Naive B cell (primary cell): ENCODE measurements around the gene TRMT44. TPM values are rescaled to one million over a fixed set of nuclear protein-coding genes. Genes with fewer than 3 reads are reported as not detected.
A peak's percentile ranks its signal among the peaks of the same experiment; 100 is the strongest.

Experiments used
- ATAC-seq, 2 donors: fragments of 150-1000 bp; cut with Tn5 transposase; 2 replicates each; pipeline ENCODE4 v1.10.0; 2021; ENCODE audit warnings: low read depth in 2 of 2, mild to moderate bottlenecking in 2 of 2, moderate library complexity in 2 of 2
- DNase-seq: peaks from one replicate; pipeline ENCODE4 v3.0.0; 2022
- H3K27ac Mint-ChIP-seq, 6 donors: one replicate each; pipeline ENCODE4 v1.8.0; 2020 to 2022; ENCODE audit warnings: mild to moderate bottlenecking in 6 of 6, mixed read lengths in 6 of 6, moderate library complexity in 5 of 6, inconsistent platforms in 2 of 6
- H3K27me3 Mint-ChIP-seq, 3 donors: one replicate each; pipeline ENCODE4 v1.8.0; 2021 to 2022; ENCODE audit warnings: mixed read lengths in 3 of 3, mild to moderate bottlenecking in 1 of 3
- H3K36me3 Mint-ChIP-seq, 2 donors: one replicate each; pipeline ENCODE4 v1.8.0; 2020 to 2022; ENCODE audit warnings: mixed read lengths in 2 of 2, inconsistent platforms in 1 of 2, mild to moderate bottlenecking in 1 of 2
- H3K4me1 Mint-ChIP-seq, 3 donors: one replicate each; pipeline ENCODE4 v1.8.0; 2020 to 2022; ENCODE audit warnings: mixed read lengths in 3 of 3, inconsistent platforms in 1 of 3, mild to moderate bottlenecking in 1 of 3, moderate library complexity in 1 of 3
- H3K4me3 Mint-ChIP-seq, 8 donors: one replicate each; pipeline ENCODE4 v1.8.0; 2020 to 2022; ENCODE audit warnings: mild to moderate bottlenecking in 8 of 8, mixed read lengths in 8 of 8, moderate library complexity in 8 of 8, inconsistent platforms in 2 of 8
- H3K9me3 Mint-ChIP-seq, 7 donors: one replicate each; pipeline ENCODE4 v1.8.0; 2020 to 2022; ENCODE audit warnings: mixed read lengths in 7 of 7, mild to moderate bottlenecking in 5 of 7, inconsistent platforms in 2 of 7, moderate library complexity in 1 of 7
- polyA plus RNA-seq, 6 donors: library from polyadenylated mRNA; unstranded; fragments of 300-500 nt; fragmentation: Illumina TruSeq; gene quantifications; one replicate each; pipeline ENCODE4 v1.2.3, GENCODE V29; 2021; ENCODE audit warnings: low read depth in 6 of 6

Gene TRMT44
- 10 to 100 TPM in 4 of 6 donors, 1 to 10 TPM in 2; 3.0 to 17.0 (median 13.2) TPM for polyA plus RNA-seq

DNA sequence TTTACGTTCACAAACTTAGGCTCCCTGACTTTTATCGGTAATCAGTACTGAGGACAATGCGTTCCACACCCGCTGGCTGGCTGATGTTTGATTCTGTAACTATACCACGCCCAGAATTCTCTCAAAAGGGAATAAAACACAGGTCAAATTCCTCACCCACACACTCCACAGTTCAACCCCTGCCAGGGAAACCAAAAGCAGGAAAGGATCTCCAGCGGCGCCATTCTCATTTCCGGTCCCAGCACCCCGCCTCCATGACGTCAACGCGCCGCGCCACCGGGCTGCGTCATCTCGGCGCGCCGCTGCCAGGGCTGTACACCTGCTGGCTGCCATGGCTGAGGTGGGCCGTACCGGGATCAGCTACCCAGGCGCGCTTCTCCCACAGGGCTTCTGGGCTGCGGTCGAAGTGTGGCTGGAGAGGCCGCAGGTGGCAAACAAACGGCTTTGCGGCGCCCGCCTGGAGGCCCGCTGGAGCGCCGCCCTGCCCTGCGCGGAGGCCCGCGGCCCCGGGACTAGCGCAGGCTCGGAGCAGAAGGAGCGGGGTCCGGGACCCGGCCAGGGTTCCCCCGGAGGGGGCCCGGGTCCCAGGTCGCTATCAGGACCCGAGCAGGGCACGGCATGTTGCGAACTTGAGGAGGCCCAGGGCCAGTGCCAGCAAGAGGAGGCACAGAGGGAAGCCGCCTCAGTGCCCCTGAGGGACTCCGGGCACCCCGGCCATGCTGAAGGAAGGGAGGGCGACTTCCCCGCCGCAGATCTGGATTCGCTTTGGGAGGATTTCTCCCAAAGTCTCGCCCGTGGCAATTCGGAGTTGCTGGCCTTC lies at the start of gene TRMT44, which contains the start of gene ACOX3:
Gene TRMT44 (plus strand): TSS at position 286 of the 820 bp plus-strand sequence. CDS start 46 bp downstream, at position 332.
Gene ACOX3 (minus strand): TSS at position 232 of the 820 bp plus-strand sequence. CDS start 24,202 bp downstream, outside the sequence.
- Mint-ChIP-seq H3K27ac (peak within 1 kb of the TSS; percentile 99 to 100 (median 99)), H3K36me3 (peaks cover 0 to 5% of the 10 kb centered on the region in 2 donors), H3K4me3 (peak within 1 kb of the TSS; percentile 93 to 100 (median 99)), H3K4me1 (peaks cover 58 to 78% (median 60%) of the 10 kb centered on the region in 3 donors), H3K27me3 (no peaks in the 10 kb centered on the region), H3K9me3 (peaks cover 0 to 1% (median 0%) of the 10 kb centered on the region in 7 donors)
- peak; percentile 89 to 93 for ATAC-seq
- DNase-seq = peak; percentile 97

GRCh38 chr4:8391071-8391470 lies 49.5 kb upstream of the TRMT44 start:
- Mint-ChIP-seq H3K4me3 (no peak overlapping the region), H3K27me3 (no peaks in the 10 kb centered on the region), H3K27ac (peak overlapping the region in 1 of 6 donors; percentile 3), H3K9me3 (peaks cover 0 to 1% (median 0%) of the 10 kb centered on the region in 7 donors), H3K36me3 (peaks cover 8 to 18% of the 10 kb centered on the region in 2 donors), H3K4me1 (no peaks in the 10 kb centered on the region)
- ATAC-seq (no peak), DNase-seq (no peak)

GRCh38 chr4:8391972-8392371 lies 48.6 kb upstream of the TRMT44 start:
- no peaks in the 10 kb centered on the region for H3K27me3 Mint-ChIP-seq
- ATAC-seq = no peak
- DNase-seq = no peak
- no peaks in the 10 kb centered on the region for H3K4me1 Mint-ChIP-seq
- no peak overlapping the region for H3K4me3 Mint-ChIP-seq
- H3K9me3 Mint-ChIP-seq = peaks cover 0 to 1% (median 0%) of the 10 kb centered on the region in 7 donors
- peaks cover 8 to 18% of the 10 kb centered on the region in 2 donors for H3K36me3 Mint-ChIP-seq
- no peak overlapping the region for H3K27ac Mint-ChIP-seq

DNA sequence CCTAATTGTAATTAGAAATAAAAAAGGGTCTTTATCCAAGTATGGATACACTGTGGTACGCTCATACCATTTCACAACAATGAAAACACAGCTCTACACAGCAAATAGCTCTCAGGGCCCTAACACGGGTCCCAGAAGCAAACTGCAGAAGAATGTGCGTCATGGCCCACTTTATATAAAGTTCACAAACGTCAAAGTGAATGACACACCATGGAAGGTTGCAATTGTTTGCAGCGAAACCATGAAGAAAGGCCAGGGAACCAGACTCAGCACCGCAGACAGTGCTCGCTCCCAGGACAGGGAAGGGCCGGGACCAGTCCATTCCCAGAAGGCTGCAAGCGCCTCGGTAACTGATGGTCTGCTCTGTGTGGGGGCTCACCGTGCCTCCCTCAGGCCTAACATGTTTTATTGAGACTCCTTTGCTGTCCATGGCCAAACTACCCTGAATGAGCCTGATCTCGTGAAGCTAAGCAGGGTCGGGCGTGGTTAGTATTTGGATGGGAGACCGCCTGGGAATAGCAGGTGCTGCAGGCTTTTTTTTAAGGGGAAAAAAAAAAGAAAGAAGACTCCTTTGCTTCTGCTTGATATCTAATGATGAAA lies 47.9 kb upstream of the TRMT44 start:
- Mint-ChIP-seq H3K4me1 (no peaks in the 10 kb centered on the region), H3K9me3 (peaks cover 0 to 1% (median 0%) of the 10 kb centered on the region in 7 donors), H3K36me3 (peaks cover 8 to 18% of the 10 kb centered on the region in 2 donors), H3K4me3 (no peak overlapping the region), H3K27ac (peak overlapping the region in 1 of 6 donors; percentile 44), H3K27me3 (no peaks in the 10 kb centered on the region)
- no peak for DNase-seq
- ATAC-seq = no peak

- H3K9me3 Mint-ChIP-seq = peaks cover 0 to 1% (median 0%) of the 10 kb centered on the region in 7 donors
- H3K36me3 Mint-ChIP-seq = peaks cover 8 to 18% of the 10 kb centered on the region in 2 donors
- no peak for DNase-seq
- H3K27me3 Mint-ChIP-seq = no peaks in the 10 kb centered on the region
- ATAC-seq = no peak
- no peak overlapping the region for H3K27ac Mint-ChIP-seq
- no peak overlapping the region for H3K4me3 Mint-ChIP-seq
- peaks cover under 1 to 4% (median 3%) of the 10 kb centered on the region in 3 donors for H3K4me1 Mint-ChIP-seq
These were observed 47.0 kb upstream of the TRMT44 start for GRCh38 chr4:8393593-8394038.

- no peak overlapping the region for H3K27ac Mint-ChIP-seq
- no peak overlapping the region for H3K4me3 Mint-ChIP-seq
- no peak for DNase-seq
- H3K36me3 Mint-ChIP-seq = peaks cover 8 to 18% of the 10 kb centered on the region in 2 donors
- ATAC-seq = no peak
- H3K27me3 Mint-ChIP-seq = no peaks in the 10 kb centered on the region
- H3K4me1 Mint-ChIP-seq = peaks cover 3 to 7% (median 3%) of the 10 kb centered on the region in 3 donors
- H3K9me3 Mint-ChIP-seq = peaks cover 0 to 1% (median 0%) of the 10 kb centered on the region in 7 donors
These were observed 46.5 kb upstream of the TRMT44 start for GRCh38 chr4:8394061-8394519.

DNA sequence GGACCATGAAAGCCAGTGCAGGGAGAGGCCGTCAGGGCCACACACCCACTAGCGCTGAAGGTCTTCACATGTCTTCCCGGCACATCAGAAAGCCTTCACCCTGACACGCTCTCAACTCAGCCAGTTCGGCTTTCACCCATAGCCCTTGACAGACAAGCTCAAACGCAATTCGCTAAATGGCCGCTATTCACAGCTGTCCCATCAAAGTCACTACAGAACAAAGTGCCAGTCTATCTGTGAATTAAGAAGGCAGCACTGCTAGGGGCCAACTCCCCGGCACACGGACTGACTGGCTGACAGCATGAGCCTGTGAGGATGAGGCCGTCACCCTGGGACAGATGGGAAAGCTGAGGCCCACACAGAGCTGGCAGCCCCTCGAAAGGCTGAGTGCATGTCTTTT lies 45.8 kb upstream of the TRMT44 start:
- Mint-ChIP-seq H3K9me3 (peaks cover 0 to 1% (median 0%) of the 10 kb centered on the region in 7 donors), H3K36me3 (peaks cover 8 to 18% of the 10 kb centered on the region in 2 donors), H3K4me1 (peaks cover 3 to 7% (median 3%) of the 10 kb centered on the region in 3 donors), H3K4me3 (no peak overlapping the region), H3K27ac (peak overlapping the region in 1 of 6 donors; percentile 69), H3K27me3 (no peaks in the 10 kb centered on the region)
- ATAC-seq = no peak
- DNase-seq = no peak

- Mint-ChIP-seq H3K27ac (no peak overlapping the region), H3K4me1 (peaks cover 3 to 7% (median 3%) of the 10 kb centered on the region in 3 donors), H3K9me3 (peaks cover 0 to 1% (median 0%) of the 10 kb centered on the region in 7 donors), H3K4me3 (no peak overlapping the region), H3K27me3 (no peaks in the 10 kb centered on the region), H3K36me3 (peaks cover 8 to 15% of the 10 kb centered on the region in 2 donors)
- no peak for DNase-seq
- ATAC-seq = no peak
These were observed 44.9 kb upstream of the TRMT44 start for GRCh38 chr4:8395504-8396296.

DNA sequence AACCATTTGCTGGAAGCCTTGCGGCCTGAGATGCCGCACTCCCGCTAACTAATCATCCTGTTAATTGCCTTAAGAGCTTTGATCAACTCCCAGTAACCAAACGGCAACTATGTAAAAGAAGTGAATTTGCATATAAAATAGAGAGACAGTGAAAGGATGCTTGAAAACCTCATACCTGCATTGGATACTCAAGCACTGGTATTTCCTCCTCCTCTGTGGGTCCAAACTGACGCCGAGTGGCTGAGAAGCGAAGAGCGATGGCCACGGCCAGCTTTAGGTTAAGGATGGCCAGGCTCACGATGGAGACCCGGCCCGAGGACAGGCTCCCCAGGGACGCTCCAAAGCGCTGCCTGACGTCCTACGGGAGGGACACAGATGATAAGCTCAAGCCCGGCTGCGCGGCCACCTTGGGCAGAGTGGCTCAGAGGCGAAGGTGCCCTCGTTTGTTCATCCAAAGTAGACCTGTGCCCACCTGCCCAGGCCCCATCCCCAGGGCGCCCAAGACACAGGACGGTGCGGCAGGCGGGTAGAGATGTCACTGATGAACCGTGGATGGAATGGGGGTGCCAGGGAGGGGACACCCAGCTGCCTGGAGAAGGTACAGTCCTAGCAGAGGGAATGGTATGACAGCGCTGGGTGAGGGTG lies 43.7 kb upstream of the TRMT44 start:
- DNase-seq (no peak), ATAC-seq (no peak)
- Mint-ChIP-seq H3K4me1 (peaks cover 3 to 7% (median 3%) of the 10 kb centered on the region in 3 donors), H3K27ac (no peak overlapping the region), H3K4me3 (no peak overlapping the region), H3K9me3 (no peaks in the 10 kb centered on the region), H3K27me3 (no peaks in the 10 kb centered on the region), H3K36me3 (peaks cover 7 to 8% of the 10 kb centered on the region in 2 donors)

- peak overlapping the region in 1 of 6 donors; percentile 34 for H3K27ac Mint-ChIP-seq
- DNase-seq = no peak
- peaks cover 4 to 7% of the 10 kb centered on the region in 2 donors for H3K36me3 Mint-ChIP-seq
- peaks cover 3 to 7% (median 5%) of the 10 kb centered on the region in 3 donors for H3K4me1 Mint-ChIP-seq
- H3K9me3 Mint-ChIP-seq = no peaks in the 10 kb centered on the region
- ATAC-seq = no peak
- no peak overlapping the region for H3K4me3 Mint-ChIP-seq
- H3K27me3 Mint-ChIP-seq = no peaks in the 10 kb centered on the region
These were observed 42.2 kb upstream of the TRMT44 start for GRCh38 chr4:8398347-8398746.

DNA sequence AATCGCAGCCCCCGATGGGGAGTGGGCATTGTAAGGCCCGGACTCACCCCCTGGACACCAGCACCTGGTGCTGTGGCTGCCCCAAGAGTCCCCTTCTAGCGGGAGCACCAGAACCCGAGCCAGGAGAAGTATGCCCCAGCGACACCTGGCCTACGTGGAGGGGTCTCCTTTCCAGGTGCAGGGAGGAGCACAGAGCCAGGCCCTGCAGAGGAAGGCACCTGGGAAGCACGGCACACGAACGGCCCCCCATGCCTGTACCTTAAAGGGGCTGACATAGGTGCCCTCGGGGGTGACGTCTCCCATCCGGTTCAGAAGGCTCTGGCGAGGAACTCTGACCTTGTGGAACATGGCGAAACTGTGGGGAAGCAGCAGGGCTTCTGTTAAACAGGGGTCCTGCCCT lies 41.3 kb upstream of the TRMT44 start:
- Mint-ChIP-seq H3K4me3 (no peak overlapping the region), H3K27me3 (no peaks in the 10 kb centered on the region), H3K9me3 (no peaks in the 10 kb centered on the region), H3K36me3 (peaks cover 0 to 7% of the 10 kb centered on the region in 2 donors), H3K27ac (no peak overlapping the region), H3K4me1 (peaks cover 3 to 9% (median 7%) of the 10 kb centered on the region in 3 donors)
- no peak for ATAC-seq
- no peak for DNase-seq

DNA sequence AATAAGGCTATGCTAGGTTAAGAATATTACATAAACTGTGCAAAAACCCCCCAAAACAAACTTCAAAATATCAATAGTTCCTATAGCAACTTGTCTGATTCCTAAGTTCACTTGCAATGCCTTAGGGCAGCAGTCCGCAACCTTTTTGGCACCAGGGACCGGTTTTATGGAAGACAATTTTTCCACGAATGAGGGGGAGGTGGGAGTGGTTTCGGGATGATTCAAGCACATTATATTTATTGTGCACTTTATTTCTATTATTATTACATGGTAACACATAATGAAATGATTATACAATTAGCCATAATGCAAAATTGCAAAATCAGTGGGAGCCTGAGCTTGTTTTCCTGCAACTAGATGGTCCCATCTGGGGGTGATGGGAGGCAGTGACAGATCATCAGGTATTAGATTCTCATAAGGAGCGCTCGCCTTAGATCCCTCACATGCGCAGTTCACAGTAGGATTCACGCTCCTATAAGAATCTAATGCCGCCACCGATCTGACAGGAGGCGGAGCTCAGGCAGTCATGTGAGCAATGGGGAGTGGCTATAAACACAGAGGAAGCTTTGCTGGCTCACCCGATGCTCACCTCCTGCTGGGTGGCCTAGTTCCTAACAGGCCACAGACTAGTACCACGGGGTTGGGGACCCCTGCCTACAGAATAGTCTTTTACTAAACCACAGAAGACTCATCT lies 39.8 kb upstream of the TRMT44 start:
- ATAC-seq = no peak
- peaks cover 0 to 4% of the 10 kb centered on the region in 2 donors for H3K36me3 Mint-ChIP-seq
- H3K27ac Mint-ChIP-seq = no peak overlapping the region

More for the DNA sequence above, 39.8 kb upstream of the TRMT44 start:
- H3K9me3 Mint-ChIP-seq = no peaks in the 10 kb centered on the region
- peaks cover 3 to 9% (median 7%) of the 10 kb centered on the region in 3 donors for H3K4me1 Mint-ChIP-seq
- no peaks in the 10 kb centered on the region for H3K27me3 Mint-ChIP-seq
- peak overlapping the region in 1 of 8 donors; percentile 47 for H3K4me3 Mint-ChIP-seq
- no peak for DNase-seq
